Ramos (cell line): ENCODE results near the gene CCDC6.
"Not testable (repeated sequence)": the region's sequence is repeated elsewhere in the genome, so short reads cannot be mapped to it uniquely, and the experiment has no call there.

Experiments
- in situ Hi-C: fragments of 300-500 bp; cut with MboI; formaldehyde crosslinking; loops from one replicate; pipeline ENCODE4 v1.14.3; 2022; ENCODE audit warnings: low sequenced_read_pairs; ENCODE audit not compliant: unreplicated experiment

CCDC6 gene

DNA sequence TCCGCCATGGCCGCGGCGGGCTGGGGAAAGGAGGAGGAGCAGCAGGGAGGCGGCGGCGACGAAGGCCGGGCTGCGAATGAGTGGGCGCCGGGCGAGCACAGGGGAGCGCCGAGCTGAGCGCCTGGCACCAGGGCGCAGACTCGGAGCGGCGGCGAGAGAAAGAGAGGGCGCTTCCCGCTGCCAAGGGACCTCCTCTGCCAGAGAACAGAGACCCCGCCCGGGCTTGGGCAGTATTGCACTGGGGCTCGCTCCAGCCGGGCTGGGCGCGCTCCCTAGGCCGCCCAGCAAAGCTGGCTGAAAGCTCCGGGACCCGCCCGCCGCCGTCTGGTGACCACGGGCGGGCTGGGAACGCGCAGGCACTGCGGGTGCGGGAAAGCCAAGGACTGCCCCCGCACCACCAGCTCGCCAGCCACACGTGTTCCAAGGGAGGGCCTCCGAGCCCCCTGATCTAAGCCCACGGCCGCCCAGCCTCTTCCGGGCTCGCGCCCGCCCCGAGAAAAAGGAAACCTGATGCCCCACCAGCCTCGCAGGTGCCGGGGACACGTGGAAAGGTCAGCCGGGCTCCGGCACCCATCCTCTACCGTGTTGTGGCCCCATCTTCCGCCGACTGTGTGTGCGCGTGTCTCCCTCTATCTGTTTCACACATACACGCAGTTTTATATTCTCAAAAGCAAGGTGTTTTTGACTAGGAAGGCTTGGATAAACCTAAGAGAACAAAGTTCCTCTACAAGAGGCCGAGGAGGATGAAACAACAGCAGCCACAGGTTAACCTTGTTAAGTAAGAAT, at the start of gene CCDC6:
Gene CCDC6, minus strand, starts transcription at position 140 of the 786 bp plus-strand sequence. Its CDS starts 132 bp downstream, at position 8.
- in situ Hi-C loops, result loop anchor here (5.0 kb wide), 1 partner anchor 69 kb away; no protein-coding TSS in a partner anchor

DNA sequence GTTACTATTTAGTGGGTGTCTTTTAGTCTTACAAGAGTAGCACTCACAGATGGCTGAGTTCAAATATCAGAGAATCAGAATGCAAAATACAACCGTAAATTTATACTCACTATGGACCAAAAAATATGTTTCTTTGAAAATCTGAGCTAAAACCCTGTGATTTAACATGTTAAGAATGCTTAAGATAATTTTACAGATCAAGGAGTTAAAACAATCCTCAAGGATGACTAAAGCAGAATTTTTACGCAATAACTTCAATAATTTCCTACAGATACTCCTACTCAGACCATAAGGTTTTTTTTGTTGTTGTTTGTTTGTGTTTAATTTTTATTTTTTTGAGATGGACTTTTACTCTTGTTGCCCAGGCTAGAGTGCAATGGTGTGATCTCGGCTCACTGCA, 47.9 kb upstream of the CCDC6 start:
- in situ Hi-C loops, result no loop called here

DNA sequence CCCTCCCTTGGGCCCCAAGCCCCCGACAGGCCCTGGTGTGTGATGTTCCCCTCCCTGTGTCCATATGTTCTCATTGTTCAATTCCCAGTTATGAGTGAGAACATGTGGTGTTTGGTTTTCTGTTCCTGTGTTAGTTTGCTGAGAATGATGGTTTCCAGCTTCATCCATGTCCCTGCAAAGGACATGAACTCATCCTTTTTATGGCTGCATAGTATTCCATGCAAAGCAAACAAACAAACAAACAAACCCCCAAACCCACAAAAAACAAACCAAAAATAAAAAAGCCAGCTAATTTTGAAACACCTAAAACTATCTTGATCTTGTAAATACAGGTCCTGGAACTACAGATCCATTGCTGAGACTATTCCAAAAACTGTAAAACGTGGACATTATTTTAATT, 47.4 kb upstream of the CCDC6 start:
- in situ Hi-C loops, result not testable (repeated sequence)

GRCh38 chr10:59950105-59950504, 43.7 kb upstream of the CCDC6 start:
- in situ Hi-C loops, result no loop called here

DNA sequence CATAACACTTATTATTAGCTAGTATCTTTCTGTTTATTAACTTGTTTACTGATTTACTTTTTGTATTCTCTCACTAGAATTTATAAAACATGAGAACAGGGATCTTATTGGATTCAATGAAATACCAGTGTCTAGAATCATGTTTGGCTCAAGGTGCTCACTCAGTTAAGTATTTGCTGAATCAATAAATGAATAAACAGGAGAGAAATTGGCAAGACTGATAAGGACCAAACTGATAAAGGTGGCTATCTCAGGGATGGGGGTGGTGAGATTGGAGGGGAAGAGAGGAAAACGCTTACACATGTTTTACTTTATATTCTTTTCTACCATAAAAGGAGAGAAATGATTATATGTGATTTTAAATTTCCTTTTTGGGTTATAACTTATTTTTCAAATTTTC, 43.3 kb upstream of the CCDC6 start:
- in situ Hi-C loops, result no loop called here

DNA sequence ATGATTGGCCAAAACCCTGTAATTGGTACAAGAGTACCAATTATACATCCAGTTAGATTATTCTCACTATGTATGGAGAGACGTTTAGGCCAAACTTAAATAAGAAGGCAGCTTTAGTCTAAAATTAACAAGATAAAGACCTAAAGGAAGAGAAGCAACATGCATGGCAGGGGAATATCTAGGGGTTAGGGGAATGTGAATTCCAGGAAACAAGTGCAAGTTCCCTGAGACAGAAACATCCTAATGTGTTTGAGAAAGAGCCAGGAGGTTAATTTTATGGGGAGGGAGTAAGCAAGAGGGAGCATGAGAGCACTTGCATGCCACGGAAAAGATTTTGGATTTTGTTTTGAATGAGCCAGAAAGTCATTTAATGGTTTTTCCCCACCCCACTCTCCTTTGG, 39.6 kb upstream of the CCDC6 start:
- in situ Hi-C loops, result no loop called here

- in situ Hi-C loops, result no loop called here
Observed at GRCh38 chr10:59945590-59945989, 39.2 kb upstream of the CCDC6 start.

GRCh38 chr10:59944339-59944935, 38.1 kb upstream of the CCDC6 start:
- in situ Hi-C loops, result no loop called here

- in situ Hi-C loops, result no loop called here
Observed at GRCh38 chr10:59942556-59942955, 36.2 kb upstream of the CCDC6 start.

GRCh38 chr10:59937720-59938119, 31.4 kb upstream of the CCDC6 start:
- in situ Hi-C loops, result no loop called here

GRCh38 chr10:59934701-59935100, 28.3 kb upstream of the CCDC6 start:
- in situ Hi-C loops, result no loop called here

DNA sequence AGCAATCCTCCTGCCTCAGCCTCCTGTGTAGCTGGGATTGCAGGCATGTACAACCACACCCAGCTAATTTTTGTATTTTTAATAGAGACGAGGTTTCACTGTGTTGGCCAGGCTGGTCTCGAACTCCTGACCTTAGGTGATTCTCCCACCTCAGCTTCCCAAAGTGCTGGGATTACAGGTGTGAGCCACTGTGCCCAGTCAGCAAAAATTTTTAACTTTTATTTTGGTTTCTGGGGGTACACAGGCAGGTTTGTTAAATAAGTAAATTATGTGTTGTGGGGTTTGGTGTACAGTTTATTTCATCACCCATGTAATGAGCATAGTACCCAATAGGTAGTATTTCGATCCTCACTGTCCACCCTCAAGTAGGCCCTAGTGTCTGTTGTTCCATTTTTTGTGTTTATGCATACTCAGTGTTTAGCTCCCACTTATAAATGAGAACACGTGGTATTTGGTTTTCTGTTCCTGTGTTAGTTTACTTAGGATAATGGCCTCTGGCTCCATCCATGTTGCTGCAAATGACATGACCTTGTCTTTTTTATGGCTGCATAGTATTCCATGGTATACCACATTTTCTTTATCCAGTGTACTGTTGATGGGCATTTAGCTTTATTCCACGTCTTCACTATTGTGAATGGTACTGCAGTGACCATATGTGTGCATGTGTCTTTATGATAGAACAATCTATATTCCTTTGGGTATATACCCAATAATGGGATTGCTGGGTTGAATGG, 24.6 kb upstream of the CCDC6 start:
- in situ Hi-C loops, result not testable (repeated sequence)

DNA sequence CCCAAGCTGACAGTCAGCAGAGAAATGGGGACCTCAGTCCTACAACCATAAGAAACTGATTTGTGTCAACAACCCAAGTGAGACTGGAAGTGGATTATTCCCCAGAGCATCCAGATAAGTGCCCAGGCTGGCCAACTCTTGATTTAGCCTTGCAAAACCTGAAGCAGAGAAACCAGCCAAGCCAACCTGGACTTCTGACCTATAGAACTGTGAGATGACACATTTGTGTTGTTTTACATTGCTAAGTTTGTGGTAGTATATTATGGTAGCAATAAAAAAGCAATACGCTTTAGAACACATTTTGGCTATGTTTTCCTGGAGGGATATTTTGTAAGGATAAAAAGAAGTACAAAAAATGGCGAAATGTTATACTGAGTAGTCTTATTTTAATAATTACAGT, 19.7 kb upstream of the CCDC6 start:
- in situ Hi-C loops, result no loop called here

- in situ Hi-C loops, result no loop called here
Observed at GRCh38 chr10:59922907-59923306, 16.6 kb upstream of the CCDC6 start.

DNA sequence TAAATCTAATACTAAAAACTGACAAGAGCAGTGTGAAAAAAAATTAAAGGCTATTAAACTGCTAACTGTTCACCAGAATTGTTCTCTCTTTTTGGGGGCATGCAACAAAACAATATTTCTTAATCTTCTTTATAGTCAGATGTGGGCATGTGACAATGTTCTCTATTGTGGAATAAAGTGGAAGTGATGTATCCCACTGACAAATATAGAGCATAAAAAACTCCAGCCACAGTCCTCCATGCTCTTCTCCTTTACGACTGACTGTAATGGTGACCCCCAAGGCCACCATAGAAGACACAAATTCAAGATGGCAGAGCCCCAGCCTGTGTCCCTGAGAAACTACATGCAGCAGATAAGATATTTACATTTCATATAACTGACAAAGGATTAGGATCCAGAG, 11.6 kb upstream of the CCDC6 start:
- in situ Hi-C loops, result loop anchor here (10.0 kb wide), 1 partner anchor 293 kb away; no protein-coding TSS in a partner anchor

- in situ Hi-C loops, result loop anchor here (10.0 kb wide), 1 partner anchor 289 kb away; no protein-coding TSS in a partner anchor
Observed at GRCh38 chr10:59913547-59914237, 7.3 kb upstream of the CCDC6 start.

- in situ Hi-C loops, result loop anchor here (10.0 kb wide), 1 partner anchor 286 kb away; no protein-coding TSS in a partner anchor
Observed at GRCh38 chr10:59910867-59911266, 4.5 kb upstream of the CCDC6 start.

- in situ Hi-C loops, result loop anchor here (5.0 to 10.0 kb wide), 2 partner anchors 73 to 285 kb away; no protein-coding TSS in a partner anchor
Observed at GRCh38 chr10:59909815-59910214, 3.5 kb upstream of the CCDC6 start.

GRCh38 chr10:59908808-59909143, 2.4 kb upstream of the CCDC6 start:
- in situ Hi-C loops, result loop anchor here (5.0 kb wide), 1 partner anchor 71 kb away; no protein-coding TSS in a partner anchor
